ENCODE data around the gene DENND6A.

Gene DENND6A

GRCh38 chr3:57600195-57600594 is 92.7 kb downstream of the DENND6A start:
- POLR2A ChIA-PET, result no interaction called here
- Histone ChIP-seq H3K4me3 (ENCODE audit: control insufficient read depth in 1 of 7, extremely low read depth in 1 of 7, insufficient read depth in 4 of 7, low read depth in 2 of 7, low read length in 6 of 7) (no peak overlapping the region), H3K36me3 (ENCODE audit: control insufficient read depth in 4 of 4, insufficient read depth in 4 of 4, low read length in 3 of 4) (peaks cover 0 to 8% (median under 1%) of the 10 kb centered on the region in 4 experiments), H3K27me3 (replicated peaks in 2 of 5; ENCODE audit: control insufficient read depth in 4 of 5, insufficient read depth in 5 of 5, low read length in 4 of 5) (no peaks in the 10 kb centered on the region), H3K4me1 (ENCODE audit: control extremely low read depth in 1 of 4, control insufficient read depth in 4 of 4, insufficient read depth in 4 of 4, low read length in 3 of 4) (peaks cover 13 to 29% (median 19%) of the 10 kb centered on the region in 4 experiments), H3K27ac (ENCODE audit: insufficient read depth in 1 of 2, low read depth in 1 of 2, low read length in 2 of 2, poor library complexity in 1 of 2, severe bottlenecking in 2 of 2) (no peak overlapping the region), H3K9me3 (ENCODE audit: control extremely low read depth in 1 of 5, control insufficient read depth in 4 of 5, insufficient read depth in 2 of 5, low read depth in 1 of 5, low read length in 4 of 5) (peaks cover 0 to 5% (median 0%) of the 10 kb centered on the region in 5 experiments)
- 100% methylated on average over 1 of the region's 2 CpGs for WGBS (ENCODE audit: insufficient coverage)
- DNase-seq, result no peak
- CTCF ChIA-PET, result no interaction called here

- DNase-seq, result peak in 2 of 3 donors; percentile 17 to 45
- H3K36me3 ChIP-seq (ENCODE audit: control insufficient read depth in 4 of 4, insufficient read depth in 4 of 4, low read length in 3 of 4), result peaks cover 0 to 4% (median under 1%) of the 10 kb centered on the region in 4 experiments
- peaks cover 20 to 35% (median 25%) of the 10 kb centered on the region in 4 experiments for H3K4me1 ChIP-seq (ENCODE audit: control extremely low read depth in 1 of 4, control insufficient read depth in 4 of 4, insufficient read depth in 4 of 4, low read length in 3 of 4)
- H3K27ac ChIP-seq (ENCODE audit: insufficient read depth in 1 of 2, low read depth in 1 of 2, low read length in 2 of 2, poor library complexity in 1 of 2, severe bottlenecking in 2 of 2), result peak overlapping the region; percentile 94 to 98
- H3K27me3 ChIP-seq (replicated peaks in 2 of 5; ENCODE audit: control insufficient read depth in 4 of 5, insufficient read depth in 5 of 5, low read length in 4 of 5), result no peaks in the 10 kb centered on the region
- CTCF ChIA-PET, result no interaction called here
- no peaks in the 10 kb centered on the region for H3K9me3 ChIP-seq (ENCODE audit: control extremely low read depth in 1 of 5, control insufficient read depth in 4 of 5, insufficient read depth in 2 of 5, low read depth in 1 of 5, low read length in 4 of 5)
- H3K4me3 ChIP-seq (ENCODE audit: control insufficient read depth in 1 of 7, extremely low read depth in 1 of 7, insufficient read depth in 4 of 7, low read depth in 2 of 7, low read length in 6 of 7), result peak overlapping the region in 6 of 7 experiments; percentile 67 to 100 (median 84)
- 84% methylated on average over 3 of the region's 5 CpGs for WGBS (ENCODE audit: insufficient coverage)
- POLR2A ChIA-PET, result no interaction called here
Measured at GRCh38 chr3:57598765-57599360, 94.0 kb downstream of the DENND6A start.

GRCh38 chr3:57597127-57597923 is 95.6 kb downstream of the DENND6A start, which contains the start of gene ARF4:
ARF4 (minus strand) TSS chr3:57597344; CDS start chr3:57597140, 204 bp downstream.
- peak; percentile 99 to 100 (median 99) for DNase-seq
- peaks cover 20 to 35% (median 27%) of the 10 kb centered on the region in 4 experiments for H3K4me1 ChIP-seq (ENCODE audit: control extremely low read depth in 1 of 4, control insufficient read depth in 4 of 4, insufficient read depth in 4 of 4, low read length in 3 of 4)
- CTCF ChIA-PET, result interaction anchor here (0.6 to 2.5 kb wide), 6 partner anchors 11 to 297 kb away, joined by 3 to 6 read pairs (median 4); no protein-coding TSS in a partner anchor
- peak within 1 kb of the TSS; percentile 84 to 100 (median 96) for H3K4me3 ChIP-seq (ENCODE audit: control insufficient read depth in 1 of 7, extremely low read depth in 1 of 7, insufficient read depth in 4 of 7, low read depth in 2 of 7, low read length in 6 of 7)
- H3K36me3 ChIP-seq (ENCODE audit: control insufficient read depth in 4 of 4, insufficient read depth in 4 of 4, low read length in 3 of 4), result peaks cover 0 to 4% (median 2%) of the 10 kb centered on the region in 4 experiments
- under 1% methylated on average over 60 of the region's 67 CpGs for WGBS (ENCODE audit: insufficient coverage)
- POLR2A ChIA-PET, result interaction anchor here (0.7 to 3.1 kb wide), 8 partner anchors 11 to 158 kb away, joined by 3 to 13 read pairs (median 4); partner anchors contain the start of genes DENND6A, PDE12 and SLMAP
- no peaks in the 10 kb centered on the region for H3K9me3 ChIP-seq (ENCODE audit: control extremely low read depth in 1 of 5, control insufficient read depth in 4 of 5, insufficient read depth in 2 of 5, low read depth in 1 of 5, low read length in 4 of 5)
- H3K27ac ChIP-seq (ENCODE audit: insufficient read depth in 1 of 2, low read depth in 1 of 2, low read length in 2 of 2, poor library complexity in 1 of 2, severe bottlenecking in 2 of 2), result peak within 1 kb of the TSS; percentile 94 to 98
- no peaks in the 10 kb centered on the region for H3K27me3 ChIP-seq (replicated peaks in 2 of 5; ENCODE audit: control insufficient read depth in 4 of 5, insufficient read depth in 5 of 5, low read length in 4 of 5)

GRCh38 chr3:57596495-57597126 is 96.3 kb downstream of the DENND6A start:
- H3K4me1 ChIP-seq (ENCODE audit: control extremely low read depth in 1 of 4, control insufficient read depth in 4 of 4, insufficient read depth in 4 of 4, low read length in 3 of 4), result peaks cover 20 to 35% (median 27%) of the 10 kb centered on the region in 4 experiments
- H3K9me3 ChIP-seq (ENCODE audit: control extremely low read depth in 1 of 5, control insufficient read depth in 4 of 5, insufficient read depth in 2 of 5, low read depth in 1 of 5, low read length in 4 of 5), result no peaks in the 10 kb centered on the region
- H3K36me3 ChIP-seq (ENCODE audit: control insufficient read depth in 4 of 4, insufficient read depth in 4 of 4, low read length in 3 of 4), result peaks cover 1 to 4% (median 2%) of the 10 kb centered on the region in 4 experiments
- ChIA-PET POLR2A (interaction anchor here (0.6 to 3.1 kb wide), 11 partner anchors 10 to 582 kb away, joined by 3 to 13 read pairs (median 3); partner anchors contain the start of genes DENND6A and PDE12), CTCF (interaction anchor here (1.1 to 2.5 kb wide), 6 partner anchors 10 to 39 kb away, joined by 3 to 11 read pairs (median 5); no protein-coding TSS in a partner anchor)
- H3K27me3 ChIP-seq (replicated peaks in 2 of 5; ENCODE audit: control insufficient read depth in 4 of 5, insufficient read depth in 5 of 5, low read length in 4 of 5), result no peaks in the 10 kb centered on the region
- H3K4me3 ChIP-seq (ENCODE audit: control insufficient read depth in 1 of 7, extremely low read depth in 1 of 7, insufficient read depth in 4 of 7, low read depth in 2 of 7, low read length in 6 of 7), result peak overlapping the region; percentile 84 to 100 (median 96)
- peak overlapping the region; percentile 94 to 98 for H3K27ac ChIP-seq (ENCODE audit: insufficient read depth in 1 of 2, low read depth in 1 of 2, low read length in 2 of 2, poor library complexity in 1 of 2, severe bottlenecking in 2 of 2)
- WGBS (ENCODE audit: insufficient coverage), result 0% methylated on average over 27 of the region's 31 CpGs
- peak; percentile 64 to 80 (median 71) for DNase-seq

- WGBS (ENCODE audit: insufficient coverage), result 78% methylated on average over 4 of the region's 5 CpGs
- CTCF ChIA-PET, result interaction anchor here (1.1 kb wide), 1 partner anchor 11 kb away, joined by 3 read pairs; no protein-coding TSS in a partner anchor
- Histone ChIP-seq H3K27ac (ENCODE audit: insufficient read depth in 1 of 2, low read depth in 1 of 2, low read length in 2 of 2, poor library complexity in 1 of 2, severe bottlenecking in 2 of 2) (peak overlapping the region in 1 of 2 experiments; percentile 46), H3K4me3 (ENCODE audit: control insufficient read depth in 1 of 7, extremely low read depth in 1 of 7, insufficient read depth in 4 of 7, low read depth in 2 of 7, low read length in 6 of 7) (peak overlapping the region in 1 of 7 experiments; percentile 100), H3K27me3 (replicated peaks in 2 of 5; ENCODE audit: control insufficient read depth in 4 of 5, insufficient read depth in 5 of 5, low read length in 4 of 5) (no peaks in the 10 kb centered on the region), H3K4me1 (ENCODE audit: control extremely low read depth in 1 of 4, control insufficient read depth in 4 of 4, insufficient read depth in 4 of 4, low read length in 3 of 4) (peaks cover 20 to 35% (median 26%) of the 10 kb centered on the region in 4 experiments), H3K9me3 (ENCODE audit: control extremely low read depth in 1 of 5, control insufficient read depth in 4 of 5, insufficient read depth in 2 of 5, low read depth in 1 of 5, low read length in 4 of 5) (no peaks in the 10 kb centered on the region), H3K36me3 (ENCODE audit: control insufficient read depth in 4 of 4, insufficient read depth in 4 of 4, low read length in 3 of 4) (peaks cover 0 to 6% (median 3%) of the 10 kb centered on the region in 4 experiments)
- DNase-seq, result no peak
- POLR2A ChIA-PET, result no interaction called here
Measured at GRCh38 chr3:57594576-57594975, 98.3 kb downstream of the DENND6A start.

- CTCF ChIA-PET, result interaction anchor here (1.1 kb wide), 1 partner anchor 11 kb away, joined by 3 read pairs; no protein-coding TSS in a partner anchor
Measured at GRCh38 chr3:57594144-57594543, 98.7 kb downstream of the DENND6A start.

More at GRCh38 chr3:57594144-57594543, 98.7 kb downstream of the DENND6A start:
- Histone ChIP-seq H3K27me3 (replicated peaks in 2 of 5; ENCODE audit: control insufficient read depth in 4 of 5, insufficient read depth in 5 of 5, low read length in 4 of 5) (no peaks in the 10 kb centered on the region), H3K27ac (ENCODE audit: insufficient read depth in 1 of 2, low read depth in 1 of 2, low read length in 2 of 2, poor library complexity in 1 of 2, severe bottlenecking in 2 of 2) (peak overlapping the region in 1 of 2 experiments; percentile 46), H3K9me3 (ENCODE audit: control extremely low read depth in 1 of 5, control insufficient read depth in 4 of 5, insufficient read depth in 2 of 5, low read depth in 1 of 5, low read length in 4 of 5) (no peaks in the 10 kb centered on the region), H3K36me3 (ENCODE audit: control insufficient read depth in 4 of 4, insufficient read depth in 4 of 4, low read length in 3 of 4) (peaks cover 0 to 7% (median 4%) of the 10 kb centered on the region in 4 experiments), H3K4me1 (ENCODE audit: control extremely low read depth in 1 of 4, control insufficient read depth in 4 of 4, insufficient read depth in 4 of 4, low read length in 3 of 4) (peaks cover 20 to 32% (median 23%) of the 10 kb centered on the region in 4 experiments), H3K4me3 (ENCODE audit: control insufficient read depth in 1 of 7, extremely low read depth in 1 of 7, insufficient read depth in 4 of 7, low read depth in 2 of 7, low read length in 6 of 7) (no peak overlapping the region)
- POLR2A ChIA-PET, result no interaction called here
- 92% methylated on average over 2 of the region's 4 CpGs for WGBS (ENCODE audit: insufficient coverage)
- DNase-seq, result no peak
